Naive thymus-derived CD4-positive, alpha-beta T cell (primary cell): ENCODE results near the gene E2F4. TPM values are rescaled to one million over a fixed set of nuclear protein-coding genes. Genes with fewer than 3 reads are reported as not detected.

Source experiments
- ATAC-seq: fragments of 150-1000 bp; cut with Tn5 transposase; 2 replicates; pipeline ENCODE4 v1.10.0; 2021; ENCODE audit warnings: mild to moderate bottlenecking, moderate library complexity
- CTCF ChIA-PET: fragments of 350-600 bp; sonication (Branson Sonifier 250); formaldehyde crosslinking; loops from one replicate; lab custom pipeline; 2021; ENCODE audit warnings: antibody characterized with exemption; lab: Charles Lee
- POLR2A ChIA-PET: fragments of 350-600 bp; sonication (Branson Sonifier 250); formaldehyde crosslinking; loops from one replicate; lab custom pipeline; 2021; ENCODE audit warnings: antibody characterized with exemption, inconsistent platforms; lab: Charles Lee
- DNase-seq, 9 donors: peaks; one replicate each; pipeline versions ENCODE4 v3.0.0 to v3.0.0-alpha.2; 2020 to 2022; ENCODE audit warnings: mixed read lengths in 1 of 9
- H3K27ac ChIP-seq: one replicate; pipeline ENCODE4 v1.7.0; 2013; ENCODE audit warnings: mild to moderate bottlenecking, low read depth, low read length, moderate library complexity
- H3K27me3 ChIP-seq, 2 donors: one replicate each; pipeline ENCODE4 v1.7.0; 2013; ENCODE audit warnings: low read length in 2 of 2, mild to moderate bottlenecking in 2 of 2, moderate library complexity in 2 of 2; ENCODE audit not compliant: control insufficient read depth in 2 of 2, insufficient read depth in 2 of 2
- H3K36me3 ChIP-seq, 3 experiments: 1 replicate in 2 of 3; 2 replicates in 1 of 3; pipeline ENCODE4 v1.7.0; 2013; ENCODE audit warnings: low read length in 3 of 3, mild to moderate bottlenecking in 3 of 3, moderate library complexity in 1 of 3; ENCODE audit not compliant: insufficient read depth in 3 of 3, control insufficient read depth in 2 of 3
- H3K4me1 ChIP-seq, 2 donors: one replicate each; pipeline ENCODE4 v1.7.0; 2013; ENCODE audit warnings: low read length in 2 of 2, mild to moderate bottlenecking in 2 of 2, moderate library complexity in 1 of 2; ENCODE audit not compliant: control insufficient read depth in 2 of 2, insufficient read depth in 2 of 2
- H3K4me3 ChIP-seq: 2 replicates; pipeline ENCODE4 v1.7.0; 2013; ENCODE audit warnings: mild to moderate bottlenecking, low read length
- H3K9me3 ChIP-seq, 3 experiments: 1 replicate in 2 of 3; 2 replicates in 1 of 3; pipeline ENCODE4 v1.7.0; 2013; ENCODE audit warnings: low read length in 3 of 3; ENCODE audit not compliant: control insufficient read depth in 2 of 3
- H3K27ac Mint-ChIP-seq, 9 donors: one replicate each; pipeline ENCODE4 v1.8.0; 2020 to 2022; ENCODE audit warnings: mixed read lengths in 9 of 9, mild to moderate bottlenecking in 8 of 9, moderate library complexity in 5 of 9, inconsistent platforms in 2 of 9
- H3K27me3 Mint-ChIP-seq, 5 donors: one replicate each; pipeline ENCODE4 v1.8.0; 2021 to 2022; ENCODE audit warnings: mixed read lengths in 5 of 5, mild to moderate bottlenecking in 1 of 5
- H3K36me3 Mint-ChIP-seq, 5 donors: one replicate each; pipeline ENCODE4 v1.8.0; 2020 to 2022; ENCODE audit warnings: mixed read lengths in 5 of 5, mild to moderate bottlenecking in 3 of 5, inconsistent platforms in 1 of 5
- H3K4me1 Mint-ChIP-seq, 7 donors: one replicate each; pipeline ENCODE4 v1.8.0; 2020 to 2022; ENCODE audit warnings: mixed read lengths in 7 of 7, mild to moderate bottlenecking in 3 of 7, inconsistent platforms in 1 of 7
- H3K4me3 Mint-ChIP-seq, 10 donors: one replicate each; pipeline ENCODE4 v1.8.0; 2020 to 2022; ENCODE audit warnings: mild to moderate bottlenecking in 10 of 10, mixed read lengths in 10 of 10, moderate library complexity in 6 of 10, inconsistent platforms in 2 of 10
- H3K9me3 Mint-ChIP-seq, 11 donors: one replicate each; pipeline ENCODE4 v1.8.0; 2020 to 2022; ENCODE audit warnings: mixed read lengths in 11 of 11, mild to moderate bottlenecking in 4 of 11, inconsistent platforms in 1 of 11, moderate library complexity in 1 of 11
- intact Hi-C, 2 donors: fragments of 100-400 bp; cut with micrococcal nuclease; formaldehyde crosslinking; loops; one replicate each; pipeline ENCODE4 v1.15.1; 2023
- polyA plus RNA-seq, 2 donors: library from polyadenylated mRNA; unstranded; fragments of 300-500 nt; fragmentation: Illumina TruSeq; gene quantifications; one replicate each; pipeline ENCODE4 v1.2.3, GENCODE V29; 2021
- total RNA-seq, 6 experiments: library from RNA in 5 of 6; stranded (reverse) in 5 of 6; gene quantifications; 1 replicate in 5 of 6; 2 replicates in 1 of 6; pipeline ENCODE4 v1.2.3 and lab custom pipeline; 2021 to 2026

Gene E2F4
- total and polyA plus RNA-seq, 7 experiments from 2014 or later = 59.4 to 133 (median 73.0) TPM

DNA sequence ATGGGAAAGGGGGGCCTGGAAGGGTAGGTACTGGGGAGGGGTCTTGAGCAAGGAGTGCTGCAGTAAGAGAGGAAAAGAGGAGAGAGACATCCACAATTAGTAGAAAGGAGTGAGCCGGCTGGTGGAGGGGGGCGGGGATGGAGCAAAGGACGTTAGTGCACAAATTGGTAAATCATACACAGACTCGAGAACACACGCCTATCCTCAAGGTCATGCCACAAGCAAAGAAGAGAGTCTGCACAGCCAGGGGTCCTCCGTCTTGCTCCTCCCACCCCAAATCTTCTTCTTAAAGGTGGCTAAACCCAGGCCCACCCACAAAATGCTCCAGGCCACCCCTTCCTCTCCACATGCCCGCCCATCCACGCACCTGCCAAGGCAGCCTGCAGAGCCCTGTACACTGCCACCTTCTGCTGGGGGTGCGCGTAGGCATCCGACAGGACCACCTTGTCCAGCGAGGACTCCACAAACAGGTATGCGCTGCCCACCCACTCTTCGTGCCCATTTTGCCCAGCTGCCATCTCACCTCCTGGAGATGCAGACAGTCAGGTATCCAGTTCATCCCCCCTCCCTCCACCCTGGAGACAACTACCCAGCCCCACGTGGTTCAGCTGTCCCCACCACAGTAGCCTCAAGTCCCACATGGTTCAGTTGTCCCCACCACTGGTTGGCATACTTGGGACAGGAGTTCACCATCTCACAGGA lies 35.7 kb upstream of the E2F4 start:
- Histone ChIP-seq H3K9me3 (no peaks in the 10 kb centered on the region), H3K27me3 (no peaks in the 10 kb centered on the region), H3K36me3 (peaks cover 0 to 3% (median 0%) of the 10 kb centered on the region in 3 experiments), H3K4me1 (peaks cover 33 to 36% of the 10 kb centered on the region in 2 donors), H3K27ac (peak overlapping the region; percentile 94), H3K4me3 (no peak overlapping the region)
- peak overlapping the region in 5 of 9 donors; percentile 59 to 99 (median 94) for H3K27ac Mint-ChIP-seq
- peaks cover 0 to 1% (median 0%) of the 10 kb centered on the region in 11 donors for H3K9me3 Mint-ChIP-seq
- DNase-seq (no peak), ATAC-seq (no peak)
- peaks cover 0 to 8% (median 4%) of the 10 kb centered on the region in 5 donors for H3K27me3 Mint-ChIP-seq
- peaks cover 0 to 48% (median 0%) of the 10 kb centered on the region in 5 donors for H3K36me3 Mint-ChIP-seq
- intact Hi-C loops = no loop called here
- ChIA-PET CTCF (interaction anchor here (0.7 to 2.8 kb wide), 7 partner anchors 13 to 177 kb away, joined by 3 to 24 read pairs (median 6); no protein-coding TSS in a partner anchor), POLR2A (interaction anchor here (0.6 to 2.1 kb wide), 3 partner anchors 47 to 840 kb away, joined by 3 to 7 read pairs (median 3); no protein-coding TSS in a partner anchor)
- H3K4me1 Mint-ChIP-seq = peaks cover 38 to 62% (median 57%) of the 10 kb centered on the region in 7 donors
- peak overlapping the region in 8 of 10 donors; percentile 21 to 92 (median 54) for H3K4me3 Mint-ChIP-seq

- peak overlapping the region; percentile 78 for H3K4me3 ChIP-seq
- H3K36me3 Mint-ChIP-seq = peaks cover 0 to 55% (median 0%) of the 10 kb centered on the region in 5 donors
- POLR2A ChIA-PET = interaction anchor here (0.6 to 1.2 kb wide), 8 partner anchors 11 to 139 kb away, joined by 3 to 4 read pairs (median 4); partner anchors contain the start of gene SLC9A5
Measured at GRCh38 chr16:67157106-67157748, 34.7 kb upstream of the E2F4 start.

DNA sequence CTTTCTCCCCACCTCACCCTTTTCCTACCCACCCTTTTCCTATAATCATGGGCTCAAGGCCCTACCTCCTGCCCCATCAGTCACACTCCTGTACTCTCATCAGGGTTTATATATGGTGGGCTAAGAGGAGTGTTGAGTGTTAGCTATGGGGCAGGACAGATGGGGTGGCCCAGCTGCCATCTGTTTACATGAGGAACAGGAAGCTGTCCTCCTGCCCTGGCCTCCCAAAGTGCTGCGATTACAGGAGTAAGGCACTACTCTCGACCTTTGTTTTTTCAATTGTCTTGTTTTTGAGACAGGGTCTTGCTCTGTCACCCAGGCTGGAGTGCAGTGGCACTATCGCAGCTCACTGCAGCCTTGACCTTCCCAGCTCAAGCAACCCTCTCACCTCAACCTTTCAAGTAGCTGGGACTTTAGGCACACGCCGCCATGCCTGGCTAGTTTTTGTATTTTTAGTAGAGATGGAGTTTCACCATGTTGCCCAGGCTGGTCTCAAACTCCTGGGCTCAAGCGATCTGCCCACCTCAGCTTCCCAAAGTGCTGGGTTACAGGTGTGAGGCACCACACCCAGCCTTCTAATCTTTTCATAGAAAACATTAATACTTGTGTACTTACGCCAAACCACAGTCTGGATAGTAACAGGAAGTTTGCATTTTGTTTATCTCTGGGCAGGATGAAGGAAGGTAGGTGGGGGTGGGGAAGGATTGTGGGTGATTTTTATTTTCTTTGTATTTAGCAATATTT lies 33.9 kb upstream of the E2F4 start:
- H3K9me3 Mint-ChIP-seq = peaks cover 0 to 1% (median 0%) of the 10 kb centered on the region in 11 donors
- ChIA-PET CTCF (interaction anchor here (0.7 to 1.3 kb wide), 9 partner anchors 16 to 204 kb away, joined by 3 to 7 read pairs (median 3); no protein-coding TSS in a partner anchor), POLR2A (interaction anchor here (0.6 to 4.6 kb wide), 13 partner anchors 10 to 140 kb away, joined by 3 to 31 read pairs (median 4); partner anchors contain the start of genes MATCAP1, SLC9A5 and TMEM208)
- Histone ChIP-seq H3K27me3 (peaks cover 0 to 9% of the 10 kb centered on the region in 2 donors), H3K27ac (peak overlapping the region; percentile 94), H3K9me3 (no peaks in the 10 kb centered on the region), H3K4me1 (peaks cover 43 to 44% of the 10 kb centered on the region in 2 donors), H3K4me3 (peak overlapping the region; percentile 78), H3K36me3 (peaks cover 0 to 3% (median 0%) of the 10 kb centered on the region in 3 experiments)
- H3K4me3 Mint-ChIP-seq = peak overlapping the region; percentile 76 to 93 (median 87)
- peaks cover 0 to 52% (median 0%) of the 10 kb centered on the region in 5 donors for H3K36me3 Mint-ChIP-seq
- peaks cover 34 to 64% (median 54%) of the 10 kb centered on the region in 7 donors for H3K4me1 Mint-ChIP-seq
- H3K27ac Mint-ChIP-seq = peak overlapping the region; percentile 94 to 99 (median 95)
- intact Hi-C loops = loop anchor here in 1 of 2 donors (2.0 kb wide), 1 partner anchor 173 kb away; no protein-coding TSS in a partner anchor
- DNase-seq (peak in 3 of 9 donors; percentile 27 to 55 (median 43)), ATAC-seq (no peak)
- H3K27me3 Mint-ChIP-seq = peaks cover 0 to 11% (median 10%) of the 10 kb centered on the region in 5 donors

More at GRCh38 chr16:67157106-67157748, 34.7 kb upstream of the E2F4 start:
- no peaks in the 10 kb centered on the region for H3K9me3 ChIP-seq
- peaks cover 0 to 3% (median 0%) of the 10 kb centered on the region in 3 experiments for H3K36me3 ChIP-seq
- CTCF ChIA-PET = interaction anchor here (0.7 to 2.4 kb wide), 11 partner anchors 15 to 203 kb away, joined by 3 to 11 read pairs (median 4); no protein-coding TSS in a partner anchor
- H3K4me1 ChIP-seq = peaks cover 35 to 39% of the 10 kb centered on the region in 2 donors
- peaks cover 0 to 3% of the 10 kb centered on the region in 2 donors for H3K27me3 ChIP-seq
- Mint-ChIP-seq H3K27ac (peak overlapping the region; percentile 94 to 99 (median 95)), H3K4me3 (peak overlapping the region; percentile 13 to 92 (median 65)), H3K4me1 (peaks cover 38 to 64% (median 52%) of the 10 kb centered on the region in 7 donors), H3K9me3 (peaks cover 0 to 1% (median 0%) of the 10 kb centered on the region in 11 donors), H3K27me3 (peaks cover 0 to 13% (median 7%) of the 10 kb centered on the region in 5 donors)
- intact Hi-C loops = no loop called here
- DNase-seq (no peak), ATAC-seq (no peak)
- H3K27ac ChIP-seq = peak overlapping the region; percentile 94

GRCh38 chr16:67158637-67159600 lies 33.0 kb upstream of the E2F4 start:
- Histone ChIP-seq H3K4me1 (peaks cover 49 to 52% of the 10 kb centered on the region in 2 donors), H3K9me3 (no peaks in the 10 kb centered on the region), H3K27me3 (peaks cover 0 to 12% of the 10 kb centered on the region in 2 donors), H3K36me3 (peaks cover 0 to 3% (median 0%) of the 10 kb centered on the region in 3 experiments), H3K27ac (peak overlapping the region; percentile 94), H3K4me3 (peak overlapping the region; percentile 78)
- Mint-ChIP-seq H3K9me3 (no peaks in the 10 kb centered on the region), H3K27ac (peak overlapping the region; percentile 94 to 99 (median 95)), H3K27me3 (peaks cover under 1 to 11% (median 9%) of the 10 kb centered on the region in 5 donors), H3K4me1 (peaks cover 27 to 65% (median 52%) of the 10 kb centered on the region in 7 donors), H3K4me3 (peak overlapping the region; percentile 76 to 93 (median 87)), H3K36me3 (peaks cover 0 to 47% (median 0%) of the 10 kb centered on the region in 5 donors)
- ATAC-seq (peak; percentile 55), DNase-seq (peak in 8 of 9 donors; percentile 58 to 85 (median 72))
- POLR2A ChIA-PET = interaction anchor here (0.6 to 4.6 kb wide), 12 partner anchors 8 to 175 kb away, joined by 3 to 31 read pairs (median 5); partner anchors contain the start of genes B3GNT9, E2F4, FHOD1 and MATCAP1
- CTCF ChIA-PET = interaction anchor here (0.8 to 1.7 kb wide), 5 partner anchors 11 to 176 kb away, joined by 3 to 9 read pairs (median 4); partner anchors contain the start of genes MATCAP1 and NOL3
- intact Hi-C loops = loop anchor here (1.0 to 2.0 kb wide), 5 partner anchors 50 to 182 kb away; partner anchors contain the start of genes CBFB (in 1 of the 2), FHOD1 (in 1 of the 2) and PHAF1 (in 1 of the 2)
